CD4-positive, alpha-beta T cell treated with Interferon gamma for 1 hour (primary cell): ENCODE results near the gene KMT2C.

ENCODE experiments used
- DNase-seq: peaks from one replicate; pipeline ENCODE4 v3.0.0-alpha.2; 2020

KMT2C gene

GRCh38 chr7:152090747-152091146 is 345.1 kb downstream of the KMT2C start:
- no peak for DNase-seq

GRCh38 chr7:152089183-152089582 is 346.6 kb downstream of the KMT2C start:
- DNase-seq = no peak

DNA sequence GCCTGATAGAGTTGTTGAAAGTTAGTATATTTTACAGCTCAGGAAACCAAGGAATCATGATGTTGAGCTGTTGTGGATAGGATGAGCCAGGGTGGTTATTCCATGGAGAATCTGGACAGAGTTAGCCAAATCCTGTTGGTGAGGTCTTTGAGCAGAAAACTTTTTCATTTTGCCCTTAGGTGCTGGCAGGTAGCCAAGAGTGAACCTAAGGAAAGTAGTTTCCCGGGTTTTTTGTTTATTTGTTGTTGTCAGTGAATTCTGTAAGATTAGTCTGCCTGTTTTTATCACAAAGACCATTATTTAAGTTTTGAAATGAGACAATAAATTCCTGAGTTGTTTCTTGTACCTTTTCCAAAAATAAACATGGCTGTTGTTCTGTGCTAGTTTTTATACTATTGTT is 349.3 kb downstream of the KMT2C start:
- DNase-seq = no peak

- no peak for DNase-seq
These were observed 350.7 kb downstream of the KMT2C start for GRCh38 chr7:152085131-152085530.
